ENCODE measurements around the gene RIPK1.
"Not testable (repeated sequence)": the region's sequence is repeated elsewhere in the genome, so short reads cannot be mapped to it uniquely, and the experiment has no call there.

Gene RIPK1

DNA sequence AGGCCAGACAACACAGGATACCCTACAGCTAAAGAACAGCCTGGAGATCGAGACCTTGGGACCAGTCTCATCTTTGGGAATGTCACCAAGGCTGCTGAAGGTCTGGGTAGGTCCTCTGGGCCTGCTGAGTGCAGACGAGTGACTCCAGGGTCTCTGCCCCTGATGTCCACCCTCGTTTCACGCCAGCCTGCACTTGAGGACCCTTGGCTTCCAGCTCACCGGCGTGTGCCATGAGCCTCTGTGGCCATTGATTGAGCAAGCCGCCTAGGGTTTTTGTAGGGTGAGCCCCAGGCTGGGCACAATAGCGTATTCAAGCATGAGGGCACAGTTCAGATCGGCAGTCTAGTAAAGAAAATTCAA is 54.5 kb downstream of the RIPK1 start:
- Histone ChIP-seq H3K4me1 (ENCODE audit: insufficient read depth, low read length) (peaks cover 10% of the 10 kb centered on the region), H3K9ac (ENCODE audit: low read length) (no peak overlapping the region), H3K36me3 (ENCODE audit: insufficient read depth, low read length) (no peaks in the 10 kb centered on the region), H3K27me3 (ENCODE audit: control insufficient read depth in 1 of 2, insufficient read depth in 2 of 2, low read length in 2 of 2) (no peaks in the 10 kb centered on the region), H3K27ac (ENCODE audit: low read depth, low read length) (no peak overlapping the region), H3K9me3 (ENCODE audit: low read length) (no peaks in the 10 kb centered on the region), H3K4me3 (ENCODE audit: low read depth in 1 of 2, low read length in 2 of 2) (no peak overlapping the region)

DNA sequence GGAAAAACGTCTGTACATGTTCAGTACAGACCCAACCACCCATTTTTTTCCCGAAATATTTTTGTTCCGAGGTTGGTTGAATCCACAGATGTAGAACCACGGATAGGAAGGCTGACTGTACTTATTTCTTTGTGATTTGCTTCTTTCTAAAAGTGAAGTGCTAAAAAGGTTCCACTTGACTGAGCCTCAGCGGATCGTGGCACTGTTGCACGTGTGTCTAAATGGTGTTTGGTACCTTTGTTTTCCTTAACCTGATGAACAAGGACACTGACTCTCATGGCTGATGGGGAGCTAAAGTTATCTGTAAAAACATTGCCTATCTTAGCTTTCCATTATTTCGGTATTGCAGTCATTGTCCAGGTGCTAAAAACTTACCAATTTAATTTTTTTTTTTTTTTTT is 56.4 kb downstream of the RIPK1 start:
- no peak overlapping the region for H3K27ac ChIP-seq (ENCODE audit: low read depth, low read length)
- H3K4me3 ChIP-seq (ENCODE audit: low read depth in 1 of 2, low read length in 2 of 2), result no peak overlapping the region
- H3K9me3 ChIP-seq (ENCODE audit: low read length), result no peaks in the 10 kb centered on the region
- peaks cover 9% of the 10 kb centered on the region for H3K36me3 ChIP-seq (ENCODE audit: insufficient read depth, low read length)
- no peaks in the 10 kb centered on the region for H3K27me3 ChIP-seq (ENCODE audit: control insufficient read depth in 1 of 2, insufficient read depth in 2 of 2, low read length in 2 of 2)
- no peak overlapping the region for H3K9ac ChIP-seq (ENCODE audit: low read length)
- peaks cover under 1% of the 10 kb centered on the region for H3K4me1 ChIP-seq (ENCODE audit: insufficient read depth, low read length)

DNA sequence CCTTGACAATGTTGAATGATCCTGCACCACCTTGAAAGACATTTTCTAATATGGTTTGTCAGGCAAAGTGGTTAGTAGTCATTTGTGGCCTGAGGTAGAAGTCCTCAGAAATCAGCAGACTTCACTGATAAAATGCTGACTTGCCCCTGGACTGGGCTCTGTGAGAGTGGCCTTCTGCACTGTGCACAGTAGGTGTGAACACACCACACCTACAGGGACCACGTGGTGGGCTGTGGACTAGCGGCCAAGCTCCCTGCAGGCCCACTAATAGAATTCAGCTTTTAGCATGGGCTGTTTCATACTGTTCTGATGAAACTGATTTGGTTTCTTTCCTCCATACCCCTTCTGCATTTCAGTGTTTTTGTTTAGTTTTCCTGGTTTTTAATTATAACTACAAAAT is 57.5 kb downstream of the RIPK1 start:
- Histone ChIP-seq H3K4me3 (ENCODE audit: low read depth in 1 of 2, low read length in 2 of 2) (no peak overlapping the region), H3K36me3 (ENCODE audit: insufficient read depth, low read length) (peaks cover 16% of the 10 kb centered on the region), H3K9ac (ENCODE audit: low read length) (no peak overlapping the region), H3K9me3 (ENCODE audit: low read length) (no peaks in the 10 kb centered on the region), H3K27me3 (ENCODE audit: control insufficient read depth in 1 of 2, insufficient read depth in 2 of 2, low read length in 2 of 2) (no peaks in the 10 kb centered on the region), H3K4me1 (ENCODE audit: insufficient read depth, low read length) (no peaks in the 10 kb centered on the region), H3K27ac (ENCODE audit: low read depth, low read length) (no peak overlapping the region)

DNA sequence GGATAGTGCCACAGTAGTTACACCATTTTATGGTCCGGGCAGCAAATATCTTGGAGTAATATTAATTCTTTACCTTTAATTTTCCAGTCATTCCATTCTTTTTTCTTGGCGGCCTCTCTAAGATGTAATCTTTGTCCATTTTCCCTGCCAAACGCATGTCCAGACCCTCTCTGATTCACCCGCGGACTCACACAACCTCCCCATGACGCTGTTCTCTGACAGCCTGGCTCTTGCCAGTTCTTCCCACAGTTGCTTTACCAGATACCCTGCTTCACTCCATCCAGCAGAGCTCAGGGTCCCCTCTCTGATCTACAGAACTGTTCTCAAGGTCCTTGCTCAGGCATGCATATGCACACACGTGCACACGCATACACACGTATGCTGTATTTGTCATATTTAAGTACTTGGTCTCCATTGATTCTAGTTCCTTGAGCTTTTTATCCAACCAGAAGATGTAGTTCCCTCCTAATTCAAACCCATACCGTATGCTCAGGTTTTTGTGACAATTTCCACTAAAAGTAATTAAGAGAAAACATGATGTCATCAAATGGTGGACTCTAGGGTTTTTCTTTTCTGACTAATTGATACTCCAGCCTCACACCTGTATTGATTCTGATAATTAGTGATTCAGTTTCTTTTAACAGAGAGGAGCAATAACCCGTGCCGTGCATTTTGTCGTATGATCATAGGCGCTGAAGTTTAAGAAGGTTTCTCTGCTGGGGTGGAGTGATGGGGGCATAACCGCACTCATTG is 60.2 kb downstream of the RIPK1 start:
- no peaks in the 10 kb centered on the region for H3K27me3 ChIP-seq (ENCODE audit: control insufficient read depth in 1 of 2, insufficient read depth in 2 of 2, low read length in 2 of 2)

DNA sequence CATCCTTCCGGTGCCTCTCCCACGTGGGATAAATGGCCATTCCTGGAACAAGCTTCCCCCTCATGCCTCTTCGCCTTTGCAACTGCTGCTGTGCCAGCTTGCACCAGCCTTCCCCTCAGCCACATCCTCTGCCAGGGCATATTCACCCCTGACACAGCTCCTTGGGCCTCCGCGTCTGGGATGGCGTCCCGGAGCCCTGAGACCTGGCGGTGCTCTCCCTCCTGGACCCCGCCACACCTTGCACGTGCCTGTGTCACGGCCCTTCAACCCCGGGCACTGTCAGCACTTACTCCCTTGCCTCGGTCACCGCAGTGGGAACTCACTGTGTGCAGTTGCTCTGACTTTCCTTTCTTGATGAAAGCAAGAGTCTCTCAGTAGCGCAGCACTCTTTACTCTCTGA is 63.4 kb downstream of the RIPK1 start:
- Histone ChIP-seq H3K9ac (ENCODE audit: low read length) (no peak overlapping the region), H3K9me3 (ENCODE audit: low read length) (no peaks in the 10 kb centered on the region), H3K27ac (ENCODE audit: low read depth, low read length) (no peak overlapping the region), H3K36me3 (ENCODE audit: insufficient read depth, low read length) (peaks cover 31% of the 10 kb centered on the region), H3K4me3 (ENCODE audit: low read depth in 1 of 2, low read length in 2 of 2) (no peak overlapping the region), H3K4me1 (ENCODE audit: insufficient read depth, low read length) (no peaks in the 10 kb centered on the region), H3K27me3 (ENCODE audit: control insufficient read depth in 1 of 2, insufficient read depth in 2 of 2, low read length in 2 of 2) (no peaks in the 10 kb centered on the region)

More for the DNA sequence above, 60.2 kb downstream of the RIPK1 start:
- Histone ChIP-seq H3K36me3 (ENCODE audit: insufficient read depth, low read length) (peaks cover 20% of the 10 kb centered on the region), H3K9me3 (ENCODE audit: low read length) (no peaks in the 10 kb centered on the region), H3K4me3 (ENCODE audit: low read depth in 1 of 2, low read length in 2 of 2) (no peak overlapping the region), H3K4me1 (ENCODE audit: insufficient read depth, low read length) (no peaks in the 10 kb centered on the region), H3K9ac (ENCODE audit: low read length) (no peak overlapping the region), H3K27ac (ENCODE audit: low read depth, low read length) (no peak overlapping the region)

DNA sequence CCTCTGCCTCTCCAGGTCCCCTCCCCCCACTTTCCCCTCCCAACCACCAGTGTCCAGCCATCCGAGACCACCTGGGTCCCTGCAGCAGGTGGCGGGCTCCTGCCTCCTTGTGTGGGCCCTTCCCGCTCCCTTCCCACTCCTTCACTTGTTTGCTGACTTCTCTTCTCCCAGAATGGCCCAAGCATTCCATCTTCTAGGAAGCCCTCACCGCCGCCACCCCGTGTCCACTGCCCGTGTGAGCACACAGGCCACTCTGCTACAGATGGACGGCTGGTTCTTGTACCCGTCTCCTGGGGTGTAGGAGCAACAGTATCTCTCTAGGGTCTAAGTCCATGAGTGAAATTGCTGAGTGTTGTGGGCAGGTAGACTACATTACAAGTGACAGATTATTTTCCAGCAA is 65.2 kb downstream of the RIPK1 start:
- Histone ChIP-seq H3K36me3 (ENCODE audit: insufficient read depth, low read length) (peaks cover 41% of the 10 kb centered on the region), H3K4me1 (ENCODE audit: insufficient read depth, low read length) (no peaks in the 10 kb centered on the region), H3K9me3 (ENCODE audit: low read length) (no peaks in the 10 kb centered on the region), H3K27ac (ENCODE audit: low read depth, low read length) (no peak overlapping the region), H3K4me3 (ENCODE audit: low read depth in 1 of 2, low read length in 2 of 2) (no peak overlapping the region), H3K9ac (ENCODE audit: low read length) (no peak overlapping the region), H3K27me3 (ENCODE audit: control insufficient read depth in 1 of 2, insufficient read depth in 2 of 2, low read length in 2 of 2) (no peaks in the 10 kb centered on the region)

DNA sequence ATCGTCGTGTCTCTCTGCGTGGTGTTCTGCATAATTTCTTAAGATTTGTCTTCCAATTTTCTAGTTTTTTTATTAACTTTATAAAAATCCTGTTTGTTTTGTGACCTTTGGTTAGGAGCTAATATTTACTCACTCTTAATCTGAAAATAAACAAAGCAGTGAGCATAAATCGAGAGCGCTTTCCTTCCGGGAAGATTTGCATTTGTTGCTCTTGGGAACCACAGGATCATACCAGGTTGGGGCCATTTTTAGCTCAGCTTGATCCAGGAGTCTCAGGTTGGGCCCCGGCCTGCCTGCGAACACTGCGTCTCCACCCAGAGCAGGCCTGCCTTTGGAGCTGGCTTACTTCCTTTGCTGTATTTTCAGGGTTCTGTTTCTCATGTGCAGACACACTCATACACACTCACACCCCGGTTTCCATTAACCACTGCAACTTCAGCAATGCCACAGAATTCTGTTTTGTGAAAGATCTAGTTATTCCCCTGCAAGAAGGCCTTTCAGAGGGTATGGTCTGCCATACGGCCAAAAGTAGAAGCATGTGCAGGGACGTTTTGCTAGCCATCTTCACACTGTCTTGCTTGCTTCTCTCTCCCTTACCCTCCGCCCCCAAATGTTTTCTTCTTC is 67.5 kb downstream of the RIPK1 start:
- Histone ChIP-seq H3K9me3 (ENCODE audit: low read length) (no peaks in the 10 kb centered on the region), H3K4me1 (ENCODE audit: insufficient read depth, low read length) (peaks cover 10% of the 10 kb centered on the region), H3K9ac (ENCODE audit: low read length) (no peak overlapping the region), H3K4me3 (ENCODE audit: low read depth in 1 of 2, low read length in 2 of 2) (no peak overlapping the region), H3K27me3 (ENCODE audit: control insufficient read depth in 1 of 2, insufficient read depth in 2 of 2, low read length in 2 of 2) (no peaks in the 10 kb centered on the region), H3K36me3 (ENCODE audit: insufficient read depth, low read length) (peaks cover 34% of the 10 kb centered on the region), H3K27ac (ENCODE audit: low read depth, low read length) (no peak overlapping the region)

DNA sequence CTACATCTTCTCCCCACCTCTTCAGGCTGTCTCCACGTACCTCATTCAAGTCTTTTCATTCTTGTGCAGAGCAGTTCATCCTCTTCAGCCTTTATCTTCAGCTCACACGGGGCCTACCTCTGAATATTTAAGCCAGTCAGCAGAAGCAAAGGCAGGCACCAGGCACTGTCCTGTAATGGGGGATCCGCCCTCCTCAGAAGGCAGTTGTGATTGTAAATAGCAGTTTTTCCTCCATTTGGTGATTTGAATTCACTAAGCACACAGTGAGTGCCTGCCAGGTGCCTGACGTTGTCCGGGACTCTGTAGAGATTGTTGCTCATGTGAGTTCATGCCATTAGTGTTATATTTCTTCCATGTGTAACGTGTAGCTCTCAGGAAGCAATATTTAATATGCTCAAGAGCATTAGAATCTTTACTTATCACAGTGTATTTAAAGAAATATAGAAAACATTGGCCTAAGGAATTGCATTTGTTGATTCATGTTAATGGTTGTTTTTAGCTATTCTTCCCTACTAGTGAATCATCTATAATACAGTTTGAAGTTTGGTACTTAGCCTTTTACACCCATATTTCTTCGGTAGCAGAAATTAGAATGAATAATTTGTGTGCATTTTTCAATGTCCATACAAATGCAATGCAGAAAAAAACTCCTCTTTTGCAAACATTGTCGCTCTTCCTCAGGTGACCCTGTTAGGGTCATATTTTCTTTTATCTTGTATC is 68.2 kb downstream of the RIPK1 start:
- no peaks in the 10 kb centered on the region for H3K9me3 ChIP-seq (ENCODE audit: low read length)
- peaks cover 10% of the 10 kb centered on the region for H3K4me1 ChIP-seq (ENCODE audit: insufficient read depth, low read length)
- H3K27ac ChIP-seq (ENCODE audit: low read depth, low read length), result no peak overlapping the region
- peaks cover 36% of the 10 kb centered on the region for H3K36me3 ChIP-seq (ENCODE audit: insufficient read depth, low read length)
- no peak overlapping the region for H3K4me3 ChIP-seq (ENCODE audit: low read depth in 1 of 2, low read length in 2 of 2)
- H3K9ac ChIP-seq (ENCODE audit: low read length), result no peak overlapping the region
- H3K27me3 ChIP-seq (ENCODE audit: control insufficient read depth in 1 of 2, insufficient read depth in 2 of 2, low read length in 2 of 2), result no peaks in the 10 kb centered on the region

DNA sequence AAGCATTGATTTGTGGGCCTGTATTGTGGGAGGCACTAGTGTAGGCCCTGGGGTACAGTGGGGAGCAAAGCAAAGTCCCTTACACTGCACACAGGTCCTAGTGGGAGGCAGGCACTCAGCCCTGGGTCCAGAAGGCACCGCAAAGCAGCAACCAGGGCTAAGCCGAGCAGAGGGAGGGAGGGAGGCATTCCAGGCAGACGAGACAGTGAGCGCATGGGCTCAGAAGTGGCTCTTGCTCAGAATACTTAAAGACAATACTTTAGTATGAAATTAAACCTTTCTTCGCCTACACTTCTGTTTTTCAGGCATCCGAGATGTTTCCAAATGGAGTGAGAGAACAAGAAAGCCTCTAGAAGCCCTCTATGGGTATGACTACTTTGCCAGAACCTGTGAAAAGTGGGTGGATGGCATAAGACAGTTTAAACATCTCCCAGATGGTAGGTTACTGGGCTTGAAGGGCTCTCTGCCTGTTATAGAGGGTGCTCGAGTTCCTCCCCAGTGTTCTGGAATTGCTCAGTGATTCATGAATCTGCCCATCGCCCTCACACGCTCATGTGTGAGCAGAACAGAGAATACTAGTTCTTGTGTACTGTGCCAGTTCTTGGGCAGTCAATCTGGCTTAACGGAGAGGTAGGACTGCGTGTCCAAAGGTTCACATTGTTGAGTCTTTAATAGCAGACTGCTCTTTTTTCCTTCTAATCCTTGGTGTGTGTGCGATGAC is 68.9 kb downstream of the RIPK1 start:
- H3K9ac ChIP-seq (ENCODE audit: low read length), result no peak overlapping the region
- no peak overlapping the region for H3K4me3 ChIP-seq (ENCODE audit: low read depth in 1 of 2, low read length in 2 of 2)
- H3K27me3 ChIP-seq (ENCODE audit: control insufficient read depth in 1 of 2, insufficient read depth in 2 of 2, low read length in 2 of 2), result no peaks in the 10 kb centered on the region
- H3K27ac ChIP-seq (ENCODE audit: low read depth, low read length), result no peak overlapping the region
- peaks cover 36% of the 10 kb centered on the region for H3K36me3 ChIP-seq (ENCODE audit: insufficient read depth, low read length)
- no peaks in the 10 kb centered on the region for H3K9me3 ChIP-seq (ENCODE audit: low read length)
- peaks cover 10% of the 10 kb centered on the region for H3K4me1 ChIP-seq (ENCODE audit: insufficient read depth, low read length)

DNA sequence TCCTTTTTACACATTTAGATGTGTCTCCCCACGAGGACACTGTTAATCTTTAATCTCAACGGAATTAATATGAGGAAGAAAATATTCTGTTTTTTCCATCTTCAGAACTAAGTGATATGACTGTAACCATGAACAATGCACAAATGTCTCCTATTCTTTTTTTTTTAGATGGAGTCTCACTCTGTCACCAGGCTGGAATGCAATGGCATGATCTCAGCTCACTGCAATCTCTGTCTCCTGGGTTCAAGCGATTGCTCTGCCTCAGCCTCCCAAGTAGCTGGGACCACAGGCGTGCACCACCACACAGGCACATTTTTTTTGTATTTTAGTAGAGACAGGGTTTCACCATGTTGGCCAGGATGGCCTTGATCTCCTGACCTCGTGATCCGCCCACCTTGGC is 69.6 kb downstream of the RIPK1 start:
- peaks cover 40% of the 10 kb centered on the region for H3K36me3 ChIP-seq (ENCODE audit: insufficient read depth, low read length)
- peaks cover 10% of the 10 kb centered on the region for H3K4me1 ChIP-seq (ENCODE audit: insufficient read depth, low read length)
- H3K27ac ChIP-seq (ENCODE audit: low read depth, low read length), result not testable (repeated sequence)

DNA sequence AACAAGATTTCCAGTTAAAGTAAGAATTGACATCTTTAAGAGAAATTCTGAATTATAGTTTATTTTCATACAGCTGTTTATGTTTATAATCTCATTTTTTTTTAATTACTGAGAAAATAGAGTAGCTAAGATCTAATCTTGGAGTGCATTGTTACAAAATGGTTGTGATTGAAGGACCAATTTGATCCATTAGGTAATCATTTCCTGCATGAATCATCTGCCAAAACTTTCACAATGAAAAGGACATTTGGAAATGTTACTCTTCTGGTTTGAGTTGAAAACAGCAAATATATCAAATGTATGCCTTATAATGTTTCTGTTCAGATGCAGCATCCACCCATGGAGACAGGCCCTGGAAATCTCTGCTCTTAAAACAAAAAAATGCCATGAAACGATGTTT is 70.0 kb downstream of the RIPK1 start:
- H3K4me1 ChIP-seq (ENCODE audit: insufficient read depth, low read length), result peaks cover 10% of the 10 kb centered on the region
- no peaks in the 10 kb centered on the region for H3K9me3 ChIP-seq (ENCODE audit: low read length)
- no peak overlapping the region for H3K4me3 ChIP-seq (ENCODE audit: low read depth in 1 of 2, low read length in 2 of 2)
- peaks cover 44% of the 10 kb centered on the region for H3K36me3 ChIP-seq (ENCODE audit: insufficient read depth, low read length)
- no peak overlapping the region for H3K27ac ChIP-seq (ENCODE audit: low read depth, low read length)
- H3K27me3 ChIP-seq (ENCODE audit: control insufficient read depth in 1 of 2, insufficient read depth in 2 of 2, low read length in 2 of 2), result no peaks in the 10 kb centered on the region
- no peak overlapping the region for H3K9ac ChIP-seq (ENCODE audit: low read length)

More for the DNA sequence above, 69.6 kb downstream of the RIPK1 start:
- H3K9ac ChIP-seq (ENCODE audit: low read length); H3K9me3 ChIP-seq (ENCODE audit: low read length); H3K4me3 ChIP-seq (ENCODE audit: low read depth in 1 of 2, low read length in 2 of 2); H3K27me3 ChIP-seq (ENCODE audit: control insufficient read depth in 1 of 2, insufficient read depth in 2 of 2, low read length in 2 of 2): not testable (repeated sequence)
